Suprapubic skin (tissue), 3 donors: Measurements from ENCODE around the gene RFX2.

ENCODE experiments used
- EP300 ChIP-seq: sonication (generic); formaldehyde crosslinking; IDR thresholded peaks from one replicate; pipeline ENCODE4 v1.6.1; 2017; ENCODE audit warnings: antibody characterized with exemption
- POLR2A ChIP-seq, 2 donors: fragments of 450-650 bp; IDR thresholded peaks; one replicate each; pipeline ENCODE4 v1.6.1; 2017; ENCODE audit warnings: antibody characterized with exemption in 2 of 2, mild to moderate bottlenecking in 2 of 2, moderate library complexity in 2 of 2
- TF ChIP-seq, protein P1 (sequence below), 2 donors: fragments of 200-600 bp in 1 of 2; fragments of 450-650 bp in 1 of 2; sonication (generic) in 1 of 2; IDR thresholded peaks; one replicate each; pipeline ENCODE4 v1.5.1; 2016 to 2019; ENCODE audit warnings: antibody characterized with exemption in 2 of 2, mild to moderate bottlenecking in 1 of 2, moderate library complexity in 1 of 2

DNA sequence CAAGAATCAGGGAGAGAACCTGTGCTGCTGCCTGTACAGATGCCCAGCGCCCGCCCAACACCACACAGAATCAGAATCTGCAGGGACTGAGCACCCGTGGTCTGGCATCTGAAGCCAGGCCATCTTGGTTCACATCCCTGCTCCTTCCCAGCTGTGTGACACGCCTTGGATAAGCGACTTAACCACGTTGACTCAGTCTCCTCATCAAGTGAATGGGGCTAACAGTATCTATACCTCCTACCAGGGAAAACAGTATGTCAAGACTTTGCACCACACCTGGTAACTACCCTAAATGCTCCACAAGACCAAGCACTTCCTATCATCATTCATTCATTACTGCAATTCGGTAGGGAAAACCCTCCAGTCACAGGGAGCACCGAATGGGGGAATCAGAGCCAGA, 133.5 kb downstream of the RFX2 start:
- TF ChIP-seq, protein P1, sequence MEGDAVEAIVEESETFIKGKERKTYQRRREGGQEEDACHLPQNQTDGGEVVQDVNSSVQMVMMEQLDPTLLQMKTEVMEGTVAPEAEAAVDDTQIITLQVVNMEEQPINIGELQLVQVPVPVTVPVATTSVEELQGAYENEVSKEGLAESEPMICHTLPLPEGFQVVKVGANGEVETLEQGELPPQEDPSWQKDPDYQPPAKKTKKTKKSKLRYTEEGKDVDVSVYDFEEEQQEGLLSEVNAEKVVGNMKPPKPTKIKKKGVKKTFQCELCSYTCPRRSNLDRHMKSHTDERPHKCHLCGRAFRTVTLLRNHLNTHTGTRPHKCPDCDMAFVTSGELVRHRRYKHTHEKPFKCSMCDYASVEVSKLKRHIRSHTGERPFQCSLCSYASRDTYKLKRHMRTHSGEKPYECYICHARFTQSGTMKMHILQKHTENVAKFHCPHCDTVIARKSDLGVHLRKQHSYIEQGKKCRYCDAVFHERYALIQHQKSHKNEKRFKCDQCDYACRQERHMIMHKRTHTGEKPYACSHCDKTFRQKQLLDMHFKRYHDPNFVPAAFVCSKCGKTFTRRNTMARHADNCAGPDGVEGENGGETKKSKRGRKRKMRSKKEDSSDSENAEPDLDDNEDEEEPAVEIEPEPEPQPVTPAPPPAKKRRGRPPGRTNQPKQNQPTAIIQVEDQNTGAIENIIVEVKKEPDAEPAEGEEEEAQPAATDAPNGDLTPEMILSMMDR (IDR thresholded peaks at IDR 0.05): no peak
- TF ChIP-seq EP300 (no peak), POLR2A (IDR thresholded peaks at IDR 0.05) (no peak)
